ENCODE results near the gene SRRM4. TPM values are rescaled to one million over a fixed set of nuclear protein-coding genes. Genes with fewer than 3 reads are reported as not detected.
A peak's percentile ranks its signal among the peaks of the same experiment; 100 is the strongest.

The SRRM4 gene
- not detected for total RNA-seq
- not detected for polyA plus RNA-seq

DNA sequence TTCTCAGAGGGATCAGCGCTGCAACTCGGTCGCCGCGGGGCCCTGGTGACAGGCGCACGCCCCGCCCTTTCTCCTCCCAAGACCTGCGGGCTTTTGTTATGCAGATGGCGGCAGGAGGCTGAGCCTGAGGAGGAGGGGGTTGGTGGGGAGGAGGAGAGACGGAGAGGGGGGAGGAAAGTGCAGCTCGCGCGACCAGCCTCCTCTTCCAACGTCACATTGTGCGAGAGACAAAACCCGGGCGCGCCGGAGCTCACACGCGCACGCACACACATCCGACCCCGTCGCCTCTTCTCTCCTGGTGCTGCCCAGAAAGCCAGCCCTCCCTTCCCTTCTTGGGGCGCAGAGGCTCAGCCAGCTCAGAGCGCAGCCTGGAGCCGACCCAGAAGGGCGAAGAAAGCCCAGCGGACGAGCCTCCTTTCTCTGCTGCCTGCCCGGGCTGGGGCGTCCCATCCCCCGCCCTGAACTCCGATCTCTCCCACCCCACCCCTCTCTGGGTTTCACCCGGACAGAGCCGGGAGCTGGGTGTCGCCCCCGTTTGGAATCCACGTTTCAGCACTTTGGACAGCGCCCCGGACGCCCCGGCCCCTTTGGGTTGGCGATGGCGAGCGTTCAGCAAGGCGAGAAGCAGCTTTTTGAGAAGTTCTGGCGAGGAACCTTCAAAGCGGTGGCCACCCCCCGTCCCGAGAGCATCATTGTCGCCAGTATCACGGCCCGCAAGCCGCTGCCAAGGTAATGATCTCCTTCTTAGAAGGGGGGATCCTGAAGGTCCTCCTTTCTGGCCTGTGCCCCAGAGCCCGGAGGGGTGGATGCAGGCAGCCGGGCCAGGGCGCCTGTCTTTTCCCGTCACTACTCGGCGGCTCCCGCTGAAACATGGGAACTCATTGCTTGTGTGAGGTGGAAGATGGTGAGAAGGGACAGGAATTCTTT, at the start of gene SRRM4:
Gene SRRM4, plus strand, starts transcription at position 257 of the 927 bp plus-strand sequence. Its CDS starts 342 bp downstream, at position 599.
- Histone ChIP-seq H3K4me1 (ENCODE audit: control insufficient read depth in 4 of 4, insufficient read depth in 4 of 4, low read length in 3 of 4) (peaks cover 0 to 3% (median 1%) of the 10 kb centered on the region in 4 donors), H3K27me3 (ENCODE audit: control insufficient read depth in 4 of 4, insufficient read depth in 4 of 4, low read length in 3 of 4) (peaks cover 0 to 12% (median 8%) of the 10 kb centered on the region in 4 donors), H3K27ac (ENCODE audit: low read depth in 1 of 2, low read length in 2 of 2) (no peak within 1 kb of the TSS), H3K9me3 (ENCODE audit: control insufficient read depth in 4 of 4, low read length in 3 of 4) (no peaks in the 10 kb centered on the region), H3K36me3 (ENCODE audit: control insufficient read depth in 4 of 4, insufficient read depth in 3 of 4, low read depth in 1 of 4, low read length in 3 of 4) (no peaks in the 10 kb centered on the region), H3K9ac (ENCODE audit: low read depth in 1 of 2, low read length in 2 of 2) (no peak within 1 kb of the TSS), H3K4me3 (ENCODE audit: low read depth in 1 of 3, low read length in 3 of 3) (no peak within 1 kb of the TSS)
- 4% methylated on average over 64 of the region's 64 CpGs for WGBS
- no peak for DNase-seq (ENCODE audit: low spot score)
- TF ChIP-seq, protein P1, sequence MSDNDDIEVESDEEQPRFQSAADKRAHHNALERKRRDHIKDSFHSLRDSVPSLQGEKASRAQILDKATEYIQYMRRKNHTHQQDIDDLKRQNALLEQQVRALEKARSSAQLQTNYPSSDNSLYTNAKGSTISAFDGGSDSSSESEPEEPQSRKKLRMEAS (IDR thresholded peaks at IDR 0.05) = no peak
- TF ChIP-seq RXRA (IDR thresholded peaks at IDR 0.05) = no peak
- no peak for TF ChIP-seq FOXA2 (IDR thresholded peaks at IDR 0.05)
- TF ChIP-seq CTCF (IDR thresholded peaks at IDR 0.05; ENCODE audit: low read depth, low read length, missing input control) = no peak
- no peak for TF ChIP-seq JUND (IDR thresholded peaks at IDR 0.05)
- TF ChIP-seq HNF4G (IDR thresholded peaks at IDR 0.05) = no peak
- TF ChIP-seq ATF3 (IDR thresholded peaks at IDR 0.05) = no peak
- TF ChIP-seq REST (IDR thresholded peaks at IDR 0.05) = peak; percentile 98

DNA sequence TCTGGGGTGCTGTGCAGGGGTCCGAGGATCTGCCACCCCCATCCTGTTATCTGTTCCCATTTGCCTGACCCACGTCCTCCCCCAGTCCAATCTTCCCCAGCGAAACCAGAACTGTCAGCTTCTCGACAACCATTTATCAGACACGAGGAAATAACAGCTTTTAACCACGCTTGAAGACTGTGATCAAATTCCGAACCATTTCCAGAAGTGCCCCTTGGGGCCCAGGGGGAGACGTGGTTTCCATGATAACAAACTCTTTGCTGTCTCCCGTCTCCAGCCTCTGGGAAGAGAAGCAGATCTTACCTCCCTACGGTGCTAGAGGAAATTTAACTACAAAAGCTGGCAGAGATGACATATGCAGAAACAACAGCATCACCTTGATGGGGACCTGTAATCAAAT, 35.1 kb upstream of the SRRM4 start:
- Histone ChIP-seq H3K4me3 (ENCODE audit: low read depth in 1 of 3, low read length in 3 of 3) (no peak overlapping the region), H3K36me3 (ENCODE audit: control insufficient read depth in 4 of 4, insufficient read depth in 3 of 4, low read depth in 1 of 4, low read length in 3 of 4) (no peaks in the 10 kb centered on the region), H3K4me1 (ENCODE audit: control insufficient read depth in 4 of 4, insufficient read depth in 4 of 4, low read length in 3 of 4) (no peaks in the 10 kb centered on the region), H3K27me3 (ENCODE audit: control insufficient read depth in 4 of 4, insufficient read depth in 4 of 4, low read length in 3 of 4) (peaks cover 0 to 6% (median 0%) of the 10 kb centered on the region in 4 donors), H3K9me3 (ENCODE audit: control insufficient read depth in 4 of 4, low read length in 3 of 4) (peaks cover 0 to 2% (median 0%) of the 10 kb centered on the region in 4 donors), H3K9ac (ENCODE audit: low read depth in 1 of 2, low read length in 2 of 2) (no peak overlapping the region), H3K27ac (ENCODE audit: low read depth in 1 of 2, low read length in 2 of 2) (no peak overlapping the region)
- DNase-seq (ENCODE audit: low spot score) = no peak
- WGBS = 48% methylated on average over 10 of the region's 10 CpGs
- TF ChIP-seq ATF3 (IDR thresholded peaks at IDR 0.05) = no peak
- TF ChIP-seq YY1 (IDR thresholded peaks at IDR 0.05) = no peak
- TF ChIP-seq, protein P1 (IDR thresholded peaks at IDR 0.05) = no peak
- no peak for TF ChIP-seq REST (IDR thresholded peaks at IDR 0.05)
- TF ChIP-seq TAF1 (conservative IDR thresholded peaks at IDR 0.05) = no peak
- TF ChIP-seq NR2F2 (IDR thresholded peaks at IDR 0.05) = no peak

All from liver (tissue), 9 donors.